Esophagus muscularis mucosa (tissue), 4 donors: ENCODE results near the gene CRELD1.

ENCODE experiments used
- CTCF ChIP-seq, 3 experiments: fragments of 200-600 bp in 2 of 3; fragments of 450-650 bp in 1 of 3; sonication (generic) in 2 of 3; IDR thresholded peaks; one replicate each; pipeline ENCODE4 v1.5.1; 2017 to 2019; ENCODE audit warnings: antibody characterized with exemption in 3 of 3, mild to moderate bottlenecking in 2 of 3, moderate library complexity in 1 of 3
- EP300 ChIP-seq: sonication (generic); formaldehyde crosslinking; IDR thresholded peaks from one replicate; pipeline ENCODE4 v1.6.1; 2017; ENCODE audit warnings: antibody characterized with exemption
- POLR2A ChIP-seq: fragments of 450-650 bp; IDR thresholded peaks from one replicate; pipeline ENCODE4 v1.6.1; 2017; ENCODE audit warnings: antibody characterized with exemption, moderate library complexity, mild to moderate bottlenecking, low read depth
- POLR2AphosphoS5 ChIP-seq, 2 donors: sonication (generic); formaldehyde crosslinking; IDR thresholded peaks; one replicate each; pipeline ENCODE4 v1.6.1; 2017; ENCODE audit warnings: antibody characterized with exemption in 2 of 2

DNA sequence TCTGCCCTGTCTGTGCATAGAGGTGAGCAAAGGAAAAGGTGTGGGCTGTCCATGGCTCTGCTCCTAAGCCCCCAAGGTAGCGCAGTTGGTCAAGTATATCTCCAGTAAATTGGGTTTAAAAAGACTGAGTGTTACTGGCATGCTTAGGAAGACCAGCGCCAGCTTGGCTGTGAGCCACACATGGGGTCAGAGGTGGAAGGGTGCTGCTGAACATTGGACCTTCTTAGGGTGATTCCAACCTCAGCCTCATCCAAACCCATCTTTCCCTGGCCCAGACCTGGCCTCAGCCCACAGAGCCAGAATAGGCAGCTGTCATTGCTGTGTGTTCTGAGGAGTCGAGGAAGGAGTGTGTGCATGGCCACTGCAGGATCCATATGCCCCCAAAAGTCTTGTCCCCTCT is 25.3 kb upstream of the CRELD1 start:
- TF ChIP-seq CTCF (IDR thresholded peaks at IDR 0.05) (no peak), EP300 (no peak), POLR2A (no peak), POLR2AphosphoS5 (IDR thresholded peaks at IDR 0.05) (no peak)
